DMS53 (cell line): ENCODE measurements around the gene DAGLB.
A peak's percentile ranks its signal among the peaks of the same experiment; 100 is the strongest.
"Not testable (repeated sequence)": the region's sequence is repeated elsewhere in the genome, so short reads cannot be mapped to it uniquely, and the experiment has no call there.

Source experiments
- DNase-seq: peaks from one replicate; lab custom pipeline; 2025; lab: John Stamatoyannopoulos, UW

Gene DAGLB, protein sequence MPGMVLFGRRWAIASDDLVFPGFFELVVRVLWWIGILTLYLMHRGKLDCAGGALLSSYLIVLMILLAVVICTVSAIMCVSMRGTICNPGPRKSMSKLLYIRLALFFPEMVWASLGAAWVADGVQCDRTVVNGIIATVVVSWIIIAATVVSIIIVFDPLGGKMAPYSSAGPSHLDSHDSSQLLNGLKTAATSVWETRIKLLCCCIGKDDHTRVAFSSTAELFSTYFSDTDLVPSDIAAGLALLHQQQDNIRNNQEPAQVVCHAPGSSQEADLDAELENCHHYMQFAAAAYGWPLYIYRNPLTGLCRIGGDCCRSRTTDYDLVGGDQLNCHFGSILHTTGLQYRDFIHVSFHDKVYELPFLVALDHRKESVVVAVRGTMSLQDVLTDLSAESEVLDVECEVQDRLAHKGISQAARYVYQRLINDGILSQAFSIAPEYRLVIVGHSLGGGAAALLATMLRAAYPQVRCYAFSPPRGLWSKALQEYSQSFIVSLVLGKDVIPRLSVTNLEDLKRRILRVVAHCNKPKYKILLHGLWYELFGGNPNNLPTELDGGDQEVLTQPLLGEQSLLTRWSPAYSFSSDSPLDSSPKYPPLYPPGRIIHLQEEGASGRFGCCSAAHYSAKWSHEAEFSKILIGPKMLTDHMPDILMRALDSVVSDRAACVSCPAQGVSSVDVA

DNA sequence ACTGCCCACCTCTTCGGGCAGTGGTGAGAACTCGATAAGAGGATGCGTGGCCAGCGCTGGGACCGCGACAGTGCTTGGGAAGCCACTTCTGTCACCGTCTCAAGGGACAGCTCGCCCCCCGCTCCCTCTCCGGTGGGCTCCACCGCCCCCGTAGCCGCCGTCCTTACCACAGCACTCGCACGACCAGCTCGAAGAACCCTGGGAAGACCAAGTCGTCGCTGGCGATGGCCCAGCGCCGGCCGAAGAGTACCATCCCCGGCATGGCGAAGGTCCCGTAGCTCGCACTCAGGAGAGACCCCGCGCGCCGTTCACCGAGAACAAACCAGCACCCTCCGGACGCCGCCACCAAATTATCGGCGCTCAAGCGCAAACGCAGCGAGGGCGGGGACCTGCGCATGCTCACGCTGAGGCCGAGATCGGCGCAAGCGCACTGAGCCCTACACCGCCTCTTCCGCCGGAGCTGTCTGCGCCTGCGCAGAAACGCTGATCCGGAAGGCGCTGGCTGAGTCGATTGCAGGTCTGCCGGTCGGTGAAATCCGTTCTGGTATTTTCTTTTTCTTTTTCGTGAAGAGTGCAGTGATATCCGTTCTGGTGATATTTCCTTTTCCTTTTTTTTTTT, at the start of gene DAGLB:
Gene DAGLB (minus strand): TSS at position 374 of the 619 bp plus-strand sequence. CDS start 112 bp downstream, at position 262.
- peak; percentile 97 for DNase-seq

DNA sequence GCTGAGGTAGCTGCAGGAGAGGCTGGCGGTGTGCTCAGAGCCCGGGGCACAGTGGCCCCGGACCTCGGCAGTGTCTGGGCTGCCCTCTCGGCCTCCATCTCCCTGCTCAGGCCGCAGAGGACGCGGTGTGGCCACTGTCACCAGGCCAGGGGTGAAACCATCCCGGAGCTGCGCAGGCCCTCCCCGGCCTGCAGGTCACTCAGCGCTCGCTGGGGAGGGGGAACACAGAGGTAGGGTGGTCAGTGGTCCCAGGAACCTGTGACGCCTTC, 49.8 kb upstream of the DAGLB start:
- no peak for DNase-seq

DNA sequence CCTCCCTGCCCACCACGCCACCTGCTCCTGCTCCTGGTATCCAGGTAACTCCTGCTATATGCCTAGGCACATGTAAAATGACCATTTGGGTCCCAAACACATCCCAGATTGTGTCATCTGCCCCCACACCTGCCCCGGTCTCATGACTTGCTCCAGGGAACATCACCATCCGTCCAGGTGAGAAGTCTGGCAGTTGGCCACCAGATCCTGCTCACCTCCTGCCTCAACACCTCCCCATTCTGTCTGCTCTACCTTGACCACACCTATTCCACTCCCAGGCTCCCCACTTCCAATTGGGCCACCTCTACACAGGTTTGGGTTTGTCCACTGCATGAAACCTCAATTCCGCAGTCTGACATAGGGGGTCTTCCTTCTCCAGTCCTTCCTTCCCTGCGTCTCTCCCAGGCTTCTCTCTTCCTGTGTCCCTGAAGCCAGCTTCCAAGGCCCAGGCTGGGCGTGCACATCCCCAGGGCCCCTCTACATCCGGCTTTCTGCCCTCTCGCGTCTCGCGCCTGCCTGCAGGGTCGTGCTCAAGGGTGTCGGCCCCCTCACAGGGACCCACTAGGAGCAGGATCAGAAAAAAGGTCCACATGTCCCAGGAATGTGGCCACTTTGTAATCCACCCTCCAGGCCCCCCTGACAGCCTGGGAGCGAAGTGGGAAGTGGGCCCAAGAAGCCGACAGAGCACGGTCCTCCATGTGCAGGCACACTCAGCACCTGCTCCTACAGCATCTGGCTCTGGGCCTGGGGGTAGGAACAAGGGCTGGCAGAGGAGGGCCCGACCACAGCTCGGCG, 49.3 kb upstream of the DAGLB start:
- no peak for DNase-seq

DNA sequence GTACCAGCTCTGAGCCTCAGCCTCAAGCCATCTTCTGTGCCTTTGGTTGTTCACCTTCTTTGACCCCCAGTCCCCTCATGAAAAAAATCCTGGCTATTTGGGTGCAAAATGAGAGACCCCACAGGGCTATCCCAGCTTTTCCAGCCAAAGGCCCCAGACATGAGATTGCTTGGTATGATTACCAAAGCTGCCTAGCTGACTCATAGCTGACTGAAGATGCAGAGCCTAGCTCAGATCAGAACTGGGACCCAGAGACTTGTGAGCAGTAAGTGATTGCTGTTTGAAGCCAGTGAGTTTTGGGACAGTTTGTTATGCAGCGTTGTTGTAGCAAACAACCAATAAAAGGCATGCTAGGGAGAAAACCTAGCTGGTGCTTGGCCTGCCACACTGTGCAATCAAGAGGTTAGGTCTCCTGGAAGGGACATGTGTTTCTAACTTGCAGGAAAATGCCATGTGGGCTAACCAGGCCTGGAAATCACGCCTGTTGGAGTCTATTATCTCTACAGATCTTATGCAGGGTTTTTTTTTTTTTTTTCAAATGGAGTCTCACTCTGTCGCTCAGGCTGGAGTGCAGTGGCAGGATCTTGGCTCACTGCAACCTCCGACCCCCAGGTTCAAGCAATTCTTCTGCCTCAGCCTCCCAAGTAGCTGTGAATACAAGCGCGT, 48.0 kb upstream of the DAGLB start:
- no peak for DNase-seq

DNA sequence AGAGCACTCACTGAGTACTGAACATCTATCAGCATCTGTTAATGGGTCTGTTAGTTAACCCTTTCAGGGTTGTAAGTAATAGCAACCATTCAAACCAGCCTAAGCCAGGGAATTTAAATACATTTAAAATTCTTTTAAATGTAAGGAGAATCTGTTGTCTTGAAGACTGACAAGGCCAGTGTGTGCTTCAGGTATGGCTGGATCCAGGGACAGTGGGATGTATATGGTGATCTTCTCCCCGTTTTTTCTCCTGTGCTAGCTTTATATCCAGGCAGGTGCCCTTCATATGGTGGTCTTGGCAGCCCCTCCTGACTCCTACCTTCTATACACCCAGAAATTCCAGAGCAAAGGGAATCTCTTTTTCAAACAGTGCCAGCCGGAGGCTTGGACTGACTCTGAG, 46.6 kb upstream of the DAGLB start:
- DNase-seq: no peak

DNA sequence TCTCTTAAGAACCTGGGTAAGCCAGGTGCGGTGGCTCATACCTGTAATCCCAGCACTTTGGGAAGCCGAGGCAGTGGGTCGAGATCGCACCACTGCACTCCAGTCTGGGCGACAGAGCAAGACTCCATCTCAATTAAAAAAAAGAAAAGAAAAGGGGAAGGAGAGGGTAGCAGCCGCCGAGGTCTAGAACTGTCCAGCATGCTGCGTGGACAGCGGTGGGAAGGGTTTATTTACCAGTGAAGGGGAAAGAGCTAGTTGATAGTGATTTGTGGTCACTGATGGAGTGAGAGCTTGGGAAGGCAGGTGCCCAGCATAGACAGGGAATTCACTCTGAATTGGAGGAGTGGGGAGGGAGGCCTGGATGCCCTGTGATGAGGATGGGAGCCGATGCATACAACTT, 43.4 kb upstream of the DAGLB start:
- DNase-seq: no peak

DNA sequence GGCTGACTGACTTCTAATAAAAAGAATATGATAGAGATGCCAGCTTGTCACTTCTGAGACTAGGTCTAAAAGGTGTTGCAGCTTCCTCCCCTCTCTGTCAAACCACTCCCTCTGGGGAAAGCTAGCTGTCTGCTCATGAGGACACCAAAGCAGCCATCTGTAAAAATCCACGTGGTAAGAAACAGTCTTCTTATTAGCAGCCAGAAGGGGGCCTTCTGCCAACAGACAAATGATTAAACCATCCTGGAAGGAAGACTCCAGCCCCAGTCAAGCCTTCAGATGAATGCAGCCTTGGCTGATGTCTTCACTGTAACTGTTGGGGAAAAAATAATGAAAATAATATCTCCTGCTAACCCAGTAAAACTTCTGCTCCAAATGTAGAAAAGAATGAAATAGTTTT, 41.9 kb upstream of the DAGLB start:
- DNase-seq: peak; percentile 62

DNA sequence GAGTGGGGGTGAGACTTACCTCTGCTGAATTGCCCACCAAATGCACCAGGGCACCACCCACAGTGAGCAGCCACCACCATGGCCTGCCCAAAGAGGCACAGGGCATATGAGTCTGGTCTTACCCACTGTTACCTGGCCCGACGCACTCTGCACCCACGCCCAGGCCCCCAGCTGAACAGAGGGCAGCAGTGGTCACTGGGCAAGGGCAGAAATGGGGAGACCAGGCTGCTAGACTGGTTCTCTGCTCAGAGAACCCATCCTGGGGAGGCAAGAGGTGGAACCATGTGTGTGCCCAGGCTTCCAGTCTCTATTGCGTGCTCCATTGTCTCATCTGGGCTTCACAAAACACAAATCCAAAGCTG, 39.4 kb upstream of the DAGLB start:
- DNase-seq: no peak

DNA sequence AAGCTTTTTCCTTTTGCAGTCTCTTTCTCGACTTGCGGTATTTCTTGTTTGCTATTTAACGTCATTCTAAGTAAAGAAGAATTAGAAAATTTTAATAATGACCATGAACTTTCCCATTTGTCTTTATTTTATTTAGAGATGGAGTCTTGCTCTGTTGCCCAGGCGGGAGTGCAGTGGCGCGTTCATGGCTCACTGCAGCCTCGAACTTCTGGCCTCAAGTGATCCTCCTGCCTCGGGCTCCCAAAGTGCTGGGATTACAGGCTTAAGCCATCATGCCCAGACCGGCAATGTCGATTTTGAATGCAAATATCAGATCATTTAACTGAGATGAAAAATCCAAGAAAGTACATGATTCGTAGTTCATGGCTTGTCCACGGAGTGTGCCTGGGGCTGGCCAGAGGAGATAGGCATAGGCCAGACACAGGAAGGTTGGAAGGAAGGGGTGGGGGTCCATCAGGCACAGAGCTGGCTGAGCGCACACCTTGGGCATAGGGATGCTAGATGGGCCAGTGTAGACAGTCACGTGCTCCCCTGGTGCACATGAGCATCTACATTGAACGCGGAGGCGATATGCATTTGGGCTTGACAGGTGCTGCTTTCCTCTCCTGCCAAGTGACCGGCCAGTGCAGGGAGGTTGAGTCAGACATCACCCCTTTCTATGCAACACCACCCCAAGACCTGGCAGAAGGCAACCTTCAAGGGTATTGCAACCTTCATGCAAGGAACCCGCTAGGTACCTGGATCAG, 38.9 kb upstream of the DAGLB start:
- DNase-seq: no peak

DNA sequence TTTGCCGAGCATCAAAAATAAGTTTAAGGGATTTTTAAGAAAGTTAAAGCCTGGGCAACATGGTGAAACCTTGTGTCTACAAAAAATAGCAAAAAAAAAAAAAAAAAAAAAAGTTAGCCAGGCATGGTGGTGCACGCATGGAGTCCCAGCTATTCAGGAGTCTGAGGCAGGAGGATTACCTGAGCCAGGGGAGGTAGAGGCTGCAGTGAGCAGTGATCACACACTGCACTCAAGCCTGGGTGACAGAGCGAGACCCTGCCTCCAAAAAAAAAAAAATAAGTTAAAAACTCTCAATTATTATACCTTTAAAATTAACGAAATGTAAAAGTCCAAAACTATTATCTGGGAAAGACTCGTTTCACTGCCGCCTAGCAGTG, 35.0 kb upstream of the DAGLB start:
- no peak for DNase-seq

DNA sequence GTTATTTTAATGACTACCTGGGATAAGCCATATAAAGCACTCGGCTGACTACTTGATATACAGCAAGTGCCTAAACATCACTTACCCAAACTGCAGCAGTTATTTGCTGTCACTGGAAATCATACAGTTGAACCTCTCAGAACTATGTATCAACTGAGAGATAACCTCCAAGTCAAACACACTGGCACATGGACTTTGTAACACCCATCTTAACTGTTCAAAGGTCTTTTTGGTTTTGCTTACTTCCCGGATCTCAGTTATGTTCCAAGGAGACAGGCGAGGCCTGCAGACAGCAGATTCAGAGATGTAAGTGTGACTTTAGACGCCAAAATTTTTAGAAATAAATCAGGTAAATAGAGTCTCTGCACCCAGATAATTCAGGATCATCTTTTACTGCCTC, 34.6 kb upstream of the DAGLB start:
- DNase-seq: no peak

DNA sequence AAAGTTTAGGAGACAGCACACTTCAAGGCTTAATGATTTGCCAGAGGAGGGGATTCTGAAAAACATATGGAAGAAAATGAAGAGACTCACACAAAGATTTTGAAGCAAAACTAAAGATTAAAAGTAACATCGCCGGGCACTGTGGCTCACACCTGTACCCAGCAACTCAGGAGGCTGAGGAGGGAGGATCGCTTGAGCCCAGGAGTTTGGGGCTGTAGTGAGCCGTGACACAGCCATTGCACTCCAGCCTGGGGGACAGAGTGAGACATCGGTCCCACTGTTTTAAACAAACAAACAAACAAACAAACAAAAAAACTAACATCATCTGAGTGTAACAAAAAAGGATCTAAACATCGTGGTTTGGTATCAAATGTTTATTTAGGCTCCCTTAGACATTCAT, 33.7 kb upstream of the DAGLB start:
- DNase-seq: no peak

DNA sequence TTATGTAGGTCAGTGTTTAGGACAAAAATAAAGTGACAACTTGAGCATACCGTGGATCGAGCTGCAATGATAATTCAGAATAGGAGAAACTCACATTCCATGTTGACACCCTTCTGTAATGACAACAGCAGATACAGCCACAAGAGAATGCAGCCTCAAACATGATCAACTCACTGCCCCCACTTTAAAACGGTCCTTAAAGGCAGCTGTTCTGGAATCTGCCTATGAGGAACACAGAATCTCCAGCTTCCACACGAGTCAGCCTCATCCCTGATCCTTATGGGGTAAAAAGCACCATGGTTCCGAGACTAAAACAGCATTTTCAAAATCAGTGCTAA, 32.5 kb upstream of the DAGLB start:
- no peak for DNase-seq

DNA sequence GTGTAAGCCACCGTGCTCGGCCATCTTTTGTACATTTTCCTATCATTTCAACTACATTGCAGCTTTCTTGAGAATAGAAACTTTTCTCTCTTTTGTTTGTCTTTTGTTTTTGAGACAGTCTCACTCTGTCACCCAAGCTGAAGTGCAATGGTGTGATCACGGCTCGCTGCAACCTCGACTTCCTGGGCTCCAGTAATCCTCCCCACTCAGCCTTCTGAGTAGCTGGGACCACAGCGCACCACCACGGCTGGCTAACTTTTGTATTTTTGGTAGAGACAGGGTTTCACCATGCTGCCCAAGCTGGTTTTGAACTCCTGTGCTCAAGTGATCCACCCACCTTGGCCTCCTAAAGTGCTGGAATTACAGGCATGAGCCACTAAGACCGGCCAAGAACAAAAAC, 31.3 kb upstream of the DAGLB start:
- no peak for DNase-seq

DNA sequence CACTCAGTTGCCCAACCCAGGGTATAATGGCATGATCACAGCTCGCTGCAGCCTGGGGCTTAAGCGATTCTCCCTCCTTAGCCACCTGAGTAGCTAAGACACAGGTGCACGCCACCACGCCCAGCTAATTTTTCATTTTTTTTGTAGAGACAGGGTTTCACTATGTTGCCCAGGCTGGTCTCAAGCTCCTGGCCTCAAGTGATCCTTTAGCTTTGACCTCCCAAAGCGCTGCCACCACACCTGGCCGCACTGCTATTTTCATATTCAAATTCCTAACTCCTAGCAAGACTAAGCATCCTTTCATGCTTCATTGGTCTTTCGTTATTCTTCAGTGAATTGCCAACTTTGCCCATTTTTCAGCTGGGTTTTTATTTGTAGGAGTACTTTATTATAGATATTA, 30.4 kb upstream of the DAGLB start:
- DNase-seq: no peak

DNA sequence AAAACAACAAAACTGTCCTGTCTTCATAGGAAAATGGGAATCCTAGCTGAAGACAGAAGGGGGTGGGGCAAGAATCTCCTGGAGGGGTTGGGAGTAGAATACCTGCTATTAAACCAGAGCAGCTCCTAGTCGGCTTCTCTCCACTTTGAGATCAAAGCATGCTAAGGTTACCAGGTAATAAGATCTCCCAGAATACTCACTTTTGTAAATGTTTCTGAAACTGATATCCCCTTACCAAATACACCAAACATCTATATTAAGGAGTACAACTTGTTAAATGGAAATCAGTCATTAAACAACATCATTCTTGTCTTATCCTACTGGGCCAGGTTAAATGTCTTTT, 29.5 kb upstream of the DAGLB start:
- no peak for DNase-seq

DNA sequence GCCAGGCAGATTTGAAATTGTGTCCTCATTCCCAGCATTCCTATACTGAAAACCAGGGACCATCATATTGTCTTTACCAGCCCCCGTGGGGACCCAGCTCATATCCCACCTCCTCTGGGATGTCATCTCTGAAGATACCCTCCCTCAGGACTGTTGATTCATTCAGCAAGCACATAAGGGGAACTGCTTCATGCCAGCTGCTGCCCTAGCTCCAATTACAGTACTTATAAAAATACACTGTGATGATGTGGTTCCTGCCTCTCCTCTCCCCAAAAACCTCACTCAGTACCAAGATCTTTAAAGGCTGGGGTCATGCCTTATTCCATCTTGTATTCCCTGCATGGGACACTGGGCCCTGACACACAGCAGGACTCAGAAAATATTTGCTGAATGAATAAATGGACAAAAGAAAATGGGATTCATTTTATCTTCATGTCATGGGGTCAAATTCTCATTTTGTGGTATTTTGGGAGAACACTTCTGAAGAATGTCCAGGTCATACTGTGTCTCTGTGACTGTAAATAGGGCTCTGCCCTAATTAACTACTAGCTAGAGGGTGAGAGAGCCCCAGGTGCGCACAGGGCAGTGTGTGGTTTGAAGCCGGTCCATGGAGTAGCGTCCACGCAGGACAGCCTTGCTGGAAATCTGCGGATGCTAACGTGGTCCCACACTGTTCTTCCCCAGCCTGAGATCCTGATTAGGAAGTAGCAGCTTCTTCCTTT, 29.0 kb upstream of the DAGLB start:
- DNase-seq: no peak

DNA sequence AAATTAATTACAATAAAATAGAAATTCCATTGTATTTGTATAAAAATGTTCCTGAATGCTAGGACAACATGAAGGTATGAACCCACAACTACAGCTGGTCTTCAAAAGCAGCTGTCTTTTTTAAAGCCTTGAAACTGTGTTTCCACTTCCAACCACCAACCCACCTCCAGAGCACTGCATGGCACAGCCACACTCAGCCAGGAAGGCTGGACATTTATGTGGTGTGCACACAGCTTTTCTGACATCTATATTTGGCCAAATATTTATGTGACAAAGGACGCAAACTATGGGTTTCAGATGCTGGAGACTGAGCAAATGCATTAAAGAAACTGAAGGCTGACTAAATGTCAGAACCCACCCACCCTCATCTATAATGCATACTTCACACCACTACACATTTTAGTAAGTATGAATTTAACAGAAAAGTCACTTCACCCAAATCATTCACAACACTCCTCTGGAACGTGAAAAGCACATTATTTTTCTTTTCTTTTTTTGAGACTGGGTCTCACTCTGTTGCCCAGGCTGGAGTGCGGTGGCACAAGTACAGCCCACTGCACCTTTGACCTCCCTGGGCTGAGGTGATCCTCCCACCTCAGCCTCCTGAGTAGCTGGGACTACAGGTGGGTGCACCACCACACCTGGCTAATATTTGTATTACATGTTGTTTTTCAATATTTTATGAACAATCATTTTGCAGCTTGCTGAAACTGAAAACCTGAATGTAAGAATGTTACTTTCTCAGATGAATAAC, 27.9 kb upstream of the DAGLB start:
- DNase-seq: no peak

DNA sequence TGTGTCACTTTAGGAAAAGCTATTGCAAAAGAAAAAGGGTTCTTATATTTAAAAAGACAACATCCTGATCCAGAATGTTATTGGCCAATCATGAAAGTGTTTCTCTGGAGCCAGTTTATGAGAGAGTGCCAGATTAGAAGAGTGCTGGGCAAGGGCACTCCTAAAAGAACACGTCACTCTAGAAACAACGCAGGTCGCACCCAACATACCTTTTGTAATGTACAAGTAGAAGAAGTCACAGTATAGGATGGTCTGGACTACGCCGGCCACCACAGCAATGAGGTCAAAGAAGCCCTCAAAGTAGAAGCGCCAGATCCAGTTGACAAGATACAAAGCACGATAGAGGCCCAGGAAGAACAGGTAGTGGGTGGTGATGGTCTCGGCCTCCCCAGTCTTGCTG, 18.1 kb upstream of the DAGLB start:
- no peak for DNase-seq

DNA sequence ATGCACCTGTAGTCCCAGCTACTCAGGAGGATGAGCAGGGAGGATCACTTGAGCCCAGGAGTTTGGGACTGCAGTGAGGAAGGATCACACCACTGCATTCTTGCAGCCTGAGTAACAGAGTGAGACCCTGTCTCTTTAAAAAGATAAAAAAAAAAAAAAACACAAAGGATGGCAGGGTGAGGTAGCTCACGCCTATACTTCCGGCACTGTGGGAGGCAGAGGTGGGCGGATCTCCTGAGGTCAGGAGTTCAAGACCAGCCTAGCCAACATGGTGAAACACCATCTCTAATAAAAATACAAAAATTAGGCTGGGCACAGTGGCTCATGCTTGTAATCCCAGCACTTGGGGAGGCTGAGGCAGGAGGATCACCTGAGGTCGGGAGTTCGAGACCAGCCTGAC, 15.9 kb upstream of the DAGLB start:
- not testable (repeated sequence) for DNase-seq
